MCF 10A (cell line): Measurements from ENCODE around the gene KSR1. TPM values are rescaled to one million over a fixed set of nuclear protein-coding genes. Genes with fewer than 3 reads are reported as not detected.

ENCODE experiments used
- BruUV-seq: library from RNA; stranded (reverse); fragments of 400-500 nt; replicated peaks from 2 replicates; lab custom pipeline; 2021; lab: Mats Ljungman, UMichigan
- CTCF ChIA-PET: fragments of 300-600 bp; sonication (Branson Sonifier 250); formaldehyde crosslinking; extraction: SDS; loops from one replicate; lab custom pipeline; 2021; ENCODE audit warnings: antibody characterized with exemption, inconsistent platforms; lab: Yijun Ruan, JAX
- POLR2A ChIA-PET: fragments of 300-600, 350-650 bp; sonication (Branson Sonifier 250); formaldehyde crosslinking; extraction: SDS; loops from one replicate; lab custom pipeline; 2020; ENCODE audit warnings: antibody characterized with exemption, inconsistent platforms; lab: Yijun Ruan, JAX
- DNase-seq: peaks from one replicate; pipeline ENCODE4 v3.0.0-alpha.2; 2018; ENCODE audit not compliant: unreplicated experiment
- H3K27ac Mint-ChIP-seq: one replicate; pipeline ENCODE4 v1.8.0; 2022; ENCODE audit warnings: mild to moderate bottlenecking, low read depth, mixed read lengths; ENCODE audit not compliant: unreplicated experiment
- H3K27me3 Mint-ChIP-seq: one replicate; pipeline ENCODE4 v1.8.0; 2022; ENCODE audit warnings: mixed read lengths; ENCODE audit not compliant: insufficient read depth, unreplicated experiment
- H3K36me3 Mint-ChIP-seq: one replicate; pipeline ENCODE4 v1.8.0; 2022; ENCODE audit warnings: mild to moderate bottlenecking, moderate library complexity, mixed read lengths; ENCODE audit not compliant: insufficient read depth, unreplicated experiment
- H3K4me1 Mint-ChIP-seq: one replicate; pipeline ENCODE4 v1.8.0; 2022; ENCODE audit warnings: mixed read lengths; ENCODE audit not compliant: insufficient read depth, unreplicated experiment
- H3K4me3 Mint-ChIP-seq: one replicate; pipeline ENCODE4 v1.8.0; 2022; ENCODE audit warnings: mild to moderate bottlenecking, moderate library complexity, mixed read lengths; ENCODE audit not compliant: unreplicated experiment
- H3K9me3 Mint-ChIP-seq: one replicate; pipeline ENCODE4 v1.8.0; 2022; ENCODE audit warnings: mixed read lengths; ENCODE audit not compliant: unreplicated experiment
- CTCF ChIP-seq: fragments of 200-600 bp; IDR thresholded peaks from one replicate; pipeline ENCODE4 v1.8.0; 2022; ENCODE audit warnings: antibody characterized with exemption, mild to moderate bottlenecking; ENCODE audit not compliant: unreplicated experiment
- intact Hi-C: fragments of 100-400 bp; cut with micrococcal nuclease; formaldehyde crosslinking; loops from 2 replicates; pipeline ENCODE4 v1.14.1; 2022
- total RNA-seq: library from RNA; stranded (reverse); gene quantifications from 2 replicates; pipeline ENCODE4 v1.2.3, GENCODE V29; 2022

Gene KSR1
- total RNA-seq, 1 experiment from 2014 or later: 7.2 TPM

- no peak overlapping the region for H3K27ac Mint-ChIP-seq
- intact Hi-C loops: no loop called here
- ChIA-PET POLR2A (no interaction called here), CTCF (interaction anchor here (0.6 to 1.5 kb wide), 4 partner anchors 122 to 369 kb away, joined by 3 to 4 read pairs (median 3); no protein-coding TSS in a partner anchor)
- H3K9me3 Mint-ChIP-seq: no peaks in the 10 kb centered on the region
- peaks cover 5% of the 10 kb centered on the region for H3K36me3 Mint-ChIP-seq
- no peak for TF ChIP-seq CTCF
- no peak for DNase-seq
- H3K4me3 Mint-ChIP-seq: no peak overlapping the region
- H3K27me3 Mint-ChIP-seq: peaks cover 12% of the 10 kb centered on the region
- BruUV-seq: no TSS peak
- peaks cover 11% of the 10 kb centered on the region for H3K4me1 Mint-ChIP-seq
Measured at GRCh38 chr17:27477050-27477888, 21.0 kb downstream of the KSR1 start.

GRCh38 chr17:27477971-27478684 lies 21.9 kb downstream of the KSR1 start:
- BruUV-seq: no TSS peak
- no peak for DNase-seq

GRCh38 chr17:27478901-27479538 lies 22.8 kb downstream of the KSR1 start:
- ChIA-PET CTCF (interaction anchor here (1.0 to 1.5 kb wide), 2 partner anchors 11 to 125 kb away, joined by 3 read pairs; no protein-coding TSS in a partner anchor), POLR2A (no interaction called here)
- TF ChIP-seq CTCF: no peak
- intact Hi-C loops: no loop called here
- H3K9me3 Mint-ChIP-seq: no peaks in the 10 kb centered on the region
- no peak overlapping the region for H3K4me3 Mint-ChIP-seq
- no peak overlapping the region for H3K27ac Mint-ChIP-seq
- H3K4me1 Mint-ChIP-seq: peaks cover 11% of the 10 kb centered on the region
- DNase-seq: no peak
- BruUV-seq: no TSS peak
- peaks cover 12% of the 10 kb centered on the region for H3K27me3 Mint-ChIP-seq
- H3K36me3 Mint-ChIP-seq: peaks cover 5% of the 10 kb centered on the region

More at GRCh38 chr17:27477971-27478684, 21.9 kb downstream of the KSR1 start:
- Mint-ChIP-seq H3K9me3 (no peaks in the 10 kb centered on the region), H3K4me1 (peaks cover 11% of the 10 kb centered on the region), H3K27ac (no peak overlapping the region), H3K27me3 (peaks cover 12% of the 10 kb centered on the region), H3K36me3 (peaks cover 5% of the 10 kb centered on the region), H3K4me3 (no peak overlapping the region)
- POLR2A ChIA-PET: no interaction called here
- intact Hi-C loops: no loop called here
- CTCF ChIA-PET: interaction anchor here (0.6 to 1.5 kb wide), 4 partner anchors 11 to 368 kb away, joined by 3 to 4 read pairs (median 3); no protein-coding TSS in a partner anchor
- no peak for TF ChIP-seq CTCF
